ENCODE results near the gene WAPL.

- TF ChIP-seq CTCF (IDR thresholded peaks at IDR 0.05; ENCODE audit: low read depth, low read length, poor library complexity, severe bottlenecking) = no peak
- no peak for TF ChIP-seq EZH2phosphoT487 (IDR thresholded peaks at IDR 0.05; ENCODE audit: borderline replicate concordance, low read length)
Measured at GRCh38 chr10:86415116-86415515, 106.5 kb downstream of the WAPL start.

Measured in DOHH2 (cell line).